Measurements from ENCODE around the gene DNAAF8.

The DNAAF8 gene

DNA sequence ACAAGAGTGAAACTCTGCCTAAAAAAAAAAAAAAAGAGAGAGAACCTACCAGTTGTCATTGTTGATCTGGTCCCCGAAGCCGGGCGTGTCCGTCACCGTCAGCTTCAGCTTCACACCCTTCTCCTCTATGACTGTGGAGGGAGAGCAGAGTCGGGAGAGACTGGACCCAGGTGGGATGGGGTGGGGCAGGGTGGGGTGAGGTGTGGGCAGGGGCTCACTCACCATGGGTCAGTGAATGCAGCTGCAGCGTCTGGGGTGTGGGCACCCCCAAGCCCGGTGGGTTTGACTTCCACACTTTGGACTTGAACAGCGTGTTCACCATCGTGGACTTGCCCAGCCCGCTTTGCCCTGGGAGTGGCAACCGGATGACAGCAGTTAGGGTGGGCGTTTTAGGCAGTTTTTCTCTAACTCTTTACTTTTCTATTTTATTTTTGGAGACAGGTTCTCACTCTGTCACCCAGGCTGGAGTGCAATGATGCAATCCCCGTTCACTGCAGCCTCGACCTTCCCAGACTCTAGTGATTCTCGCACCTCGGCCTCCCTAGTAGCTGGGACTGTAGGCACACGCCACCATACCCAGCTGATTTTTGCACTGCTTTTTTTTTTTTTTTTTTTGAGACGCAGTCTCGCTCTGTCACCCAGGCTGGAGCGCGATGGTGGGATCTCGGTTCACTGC, 51.6 kb downstream of the DNAAF8 start:
- DNase-seq, result no peak

- no peak for DNase-seq
Measured at GRCh38 chr16:4787068-4787467, 52.7 kb downstream of the DNAAF8 start.

GRCh38 chr16:4787627-4788482, 53.5 kb downstream of the DNAAF8 start, which contains the start of gene SEPTIN12:
Gene SEPTIN12 (minus strand): TSS chr16:4788345. CDS start chr16:4787645, 700 bp downstream.
- DNase-seq, result peak; percentile 99

DNA sequence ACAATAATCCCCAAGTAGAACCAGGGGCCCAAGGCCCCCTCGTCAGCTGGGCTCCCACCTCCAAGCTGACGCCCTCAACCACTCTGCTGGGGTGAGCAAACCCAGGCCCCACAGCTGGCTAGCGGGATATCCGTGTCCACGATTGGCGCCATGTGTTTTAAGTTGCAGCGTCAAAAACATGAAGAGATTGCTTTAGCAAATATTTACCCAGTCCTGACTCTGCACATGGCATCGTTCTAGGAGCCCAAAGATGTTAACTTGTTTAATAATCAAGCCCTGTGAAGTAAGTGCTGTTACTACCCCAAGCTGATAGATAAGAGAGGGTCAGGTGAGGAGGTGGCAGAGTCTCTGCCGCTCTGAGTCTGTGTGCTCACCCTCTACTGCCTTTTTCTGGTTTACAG, 54.2 kb downstream of the DNAAF8 start:
- no peak for DNase-seq

- DNase-seq, result no peak
Measured at GRCh38 chr16:4788910-4789309, 54.6 kb downstream of the DNAAF8 start.

- peak; percentile 68 for DNase-seq
Measured at GRCh38 chr16:4790261-4790660, 55.9 kb downstream of the DNAAF8 start.

DNA sequence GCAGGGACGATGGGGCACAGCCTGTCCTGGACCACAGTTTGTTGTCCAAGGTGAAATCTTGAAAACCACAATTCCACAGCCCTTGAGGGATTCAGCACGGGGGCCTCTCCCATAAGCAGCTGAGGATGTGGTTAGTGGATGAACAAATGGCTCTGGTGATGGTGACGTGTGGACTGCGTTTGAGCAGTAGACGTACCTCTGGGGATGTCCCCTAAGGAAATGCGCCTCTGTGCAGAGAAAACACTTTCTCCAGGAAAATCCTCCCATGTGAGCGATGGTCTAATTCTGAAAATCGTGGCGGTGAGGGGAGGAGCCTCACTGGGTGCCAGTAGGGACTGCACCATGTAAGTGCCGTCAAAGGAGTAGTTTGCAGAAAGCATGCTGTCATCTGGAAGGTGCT, 56.5 kb downstream of the DNAAF8 start:
- DNase-seq, result no peak

DNA sequence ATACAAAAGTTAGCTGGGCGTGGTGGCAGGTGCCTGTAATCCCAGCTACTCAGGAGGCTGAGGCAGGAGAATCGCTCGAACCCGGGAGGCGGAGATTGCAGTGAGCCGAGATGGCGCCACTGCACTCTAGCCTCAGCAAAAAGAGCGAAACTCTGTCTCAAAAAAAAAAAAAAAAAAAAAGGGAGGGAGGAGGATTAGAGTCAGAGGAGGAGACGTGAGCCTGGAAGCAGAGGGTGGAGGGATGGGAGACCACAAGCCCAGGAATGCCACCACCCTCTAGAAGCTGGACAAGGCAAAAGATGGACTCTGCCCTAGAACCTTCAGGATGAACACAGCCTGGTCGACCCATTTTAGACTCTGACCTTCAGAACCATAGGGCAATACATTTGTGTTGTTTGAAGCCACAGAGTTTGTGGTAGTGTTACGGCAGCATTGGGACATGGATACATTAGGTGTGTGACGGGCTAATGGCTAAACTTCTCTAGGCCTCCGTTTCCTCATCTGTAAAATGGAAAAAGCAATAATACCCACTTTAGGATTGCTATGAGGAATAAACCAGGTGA, 58.7 kb downstream of the DNAAF8 start:
- DNase-seq, result peak; percentile 60

GRCh38 chr16:4795181-4795827, 61.0 kb downstream of the DNAAF8 start, which contains the start of gene SMIM22:
Gene SMIM22 (plus strand): TSS chr16:4795369. CDS start chr16:4795735, 366 bp downstream.
- DNase-seq, result no peak

DNA sequence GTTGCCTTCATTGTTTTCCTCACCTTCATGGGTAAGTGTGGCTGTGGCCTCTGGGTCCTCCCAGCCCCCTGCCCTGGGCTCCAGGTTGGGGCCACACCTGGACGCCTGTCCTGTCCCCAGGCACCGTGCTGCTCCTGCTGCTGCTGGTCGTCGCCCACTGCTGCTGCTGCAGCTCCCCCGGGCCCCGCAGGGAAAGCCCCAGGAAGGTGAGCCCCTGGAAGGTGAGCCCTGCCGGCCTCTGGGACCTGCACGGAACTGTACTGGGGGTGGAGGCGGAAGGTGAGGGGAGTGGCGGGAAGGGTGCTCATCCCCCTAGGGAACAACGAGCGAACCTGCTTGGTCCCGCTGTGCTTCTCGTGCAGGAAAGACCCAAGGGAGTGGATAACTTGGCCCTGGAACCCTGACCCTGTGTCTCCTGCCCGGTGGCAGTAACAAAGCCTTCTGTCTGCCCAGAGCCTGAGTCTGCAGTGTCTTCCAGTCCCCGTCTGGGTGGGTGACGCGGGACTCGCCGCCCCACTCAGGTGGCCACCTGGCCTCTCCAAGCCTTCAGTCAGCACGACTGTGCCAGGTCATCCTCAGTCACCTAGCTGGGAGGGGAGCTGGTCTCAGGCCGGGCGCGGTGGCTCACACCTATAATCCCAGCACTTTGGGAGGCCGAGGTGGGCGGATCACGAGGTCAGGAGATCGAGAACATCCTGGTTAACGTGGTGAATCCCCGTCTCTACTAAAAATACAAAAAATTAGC, 61.7 kb downstream of the DNAAF8 start:
- no peak for DNase-seq

DNA sequence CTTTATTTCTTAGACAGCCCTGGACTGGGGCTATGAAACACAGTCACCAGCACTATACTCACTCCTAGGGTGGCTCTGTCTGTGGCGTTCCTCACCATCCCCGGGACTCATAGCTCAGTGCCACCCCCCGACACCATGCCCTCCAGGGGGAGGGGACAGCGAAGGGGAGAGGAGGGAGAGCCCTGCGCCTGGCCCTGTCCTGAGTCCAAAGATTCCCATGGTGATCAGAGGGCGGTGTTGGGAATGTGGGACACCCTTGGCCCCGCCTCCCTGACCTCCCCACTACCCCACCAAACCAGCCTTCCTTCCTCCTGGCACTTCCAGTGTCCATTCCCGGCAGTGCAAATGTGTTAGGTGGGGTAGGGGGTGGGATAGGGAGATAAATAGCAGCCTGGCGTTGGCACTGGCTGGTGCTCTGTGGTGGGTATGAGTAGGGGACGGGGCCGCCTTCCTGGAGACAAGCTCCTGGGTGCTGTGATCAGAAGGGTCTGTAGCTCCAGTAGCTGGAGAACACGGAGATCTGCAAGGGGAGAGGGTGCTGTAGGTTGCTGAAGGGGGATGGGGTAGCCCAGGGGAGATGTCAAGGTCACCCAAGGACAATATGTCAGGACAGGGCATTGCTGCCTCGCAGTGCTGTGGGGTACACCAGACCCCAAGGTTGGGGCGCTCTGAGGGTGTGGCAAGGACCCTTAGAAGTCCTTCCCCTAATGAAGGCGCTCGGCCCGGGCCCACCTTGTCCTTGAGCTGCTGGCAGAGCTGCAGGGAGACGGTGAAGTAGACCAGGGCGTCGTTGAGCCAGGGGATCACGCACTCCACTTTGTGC, 62.9 kb downstream of the DNAAF8 start:
- DNase-seq, result no peak

- DNase-seq, result no peak
Measured at GRCh38 chr16:4797805-4798252, 63.5 kb downstream of the DNAAF8 start.

GRCh38 chr16:4798456-4798855, 64.1 kb downstream of the DNAAF8 start:
- no peak for DNase-seq

Data from NCI-H82 (cell line).